Gastrocnemius medialis (tissue), 4 donors: ENCODE measurements around the gene CYP1A1. TPM values are rescaled to one million over a fixed set of nuclear protein-coding genes. Genes with fewer than 3 reads are reported as not detected.

Experiments
- ATAC-seq, 2 donors: fragments of 150-250 bp; one replicate each; pipeline ENCODE4 v1.9.1; 2016
- DNase-seq, 2 donors: peaks; one replicate each; pipeline ENCODE4 v3.0.0-alpha.2; 2019
- H3K27ac ChIP-seq, 4 donors: fragments of 200-600 bp; sonication (generic); 1 replicate in 1 of 4; 2 replicates in 3 of 4; pipeline ENCODE4 v1.5.1; 2016 to 2018; ENCODE audit warnings: mild to moderate bottlenecking in 2 of 4, moderate library complexity in 1 of 4
- H3K27me3 ChIP-seq, 3 donors: fragments of 200-600 bp; sonication (generic) in 2 of 3; 1 replicate in 1 of 3; 2 replicates in 2 of 3; pipeline versions ENCODE4 v1.5.1 to v1.6.0; 2016 to 2019; ENCODE audit warnings: mild to moderate bottlenecking in 1 of 3, moderate library complexity in 1 of 3
- H3K36me3 ChIP-seq, 2 donors: fragments of 200-600 bp; sonication (generic) in 1 of 2; one replicate each; pipeline ENCODE4 v1.5.1; 2017 to 2018
- H3K4me1 ChIP-seq, 2 donors: fragments of 200-600 bp; sonication (generic) in 1 of 2; one replicate each; pipeline ENCODE4 v1.5.1; 2016 to 2017; ENCODE audit warnings: mild to moderate bottlenecking in 2 of 2
- H3K4me3 ChIP-seq, 4 donors: fragments of 200-600 bp; sonication (generic) in 3 of 4; 1 replicate in 1 of 4; 2 replicates in 3 of 4; pipeline ENCODE4 v1.5.1; 2016 to 2019; ENCODE audit warnings: mild to moderate bottlenecking in 2 of 4
- H3K9me3 ChIP-seq, 3 donors: fragments of 200-600 bp; sonication (generic) in 2 of 3; 1 replicate in 1 of 3; 2 replicates in 2 of 3; pipeline ENCODE4 v1.5.1; 2016 to 2019
- CTCF ChIP-seq, 5 experiments: fragments of 450-650 bp in 3 of 5; fragments of 200-600 bp in 2 of 5; sonication (generic) in 2 of 5; IDR thresholded peaks in 4 of 5; conservative IDR thresholded peaks in 1 of 5; 1 replicate in 4 of 5; 2 replicates in 1 of 5; pipeline ENCODE4 v1.5.1; 2016 to 2019; ENCODE audit warnings: antibody characterized with exemption in 5 of 5, mild to moderate bottlenecking in 3 of 5, moderate library complexity in 3 of 5
- POLR2A ChIP-seq, 2 donors: fragments of 450-650 bp; IDR thresholded peaks; one replicate each; pipeline ENCODE4 v1.6.1; 2017; ENCODE audit warnings: antibody characterized with exemption in 2 of 2, mild to moderate bottlenecking in 2 of 2, moderate library complexity in 2 of 2
- in situ Hi-C, 4 donors: fragments of 200-750 bp; cut with MboI; loops; one replicate each; pipeline versions ENCODE4 v1.15.0 to v1.8.0; 2017; ENCODE audit warnings: low sequenced_read_pairs in 4 of 4
- intact Hi-C: fragments of 100-400 bp; cut with DNase I; formaldehyde crosslinking; loops from one replicate; pipeline ENCODE4 v1.15.1; 2023; ENCODE audit warnings: low total_unique reads
- total RNA-seq, 4 donors: library from RNA; depleted of rRNA; stranded (reverse); fragments of >200 nt; gene quantifications; one replicate each; pipeline versions ENCODE4 v1.1.0 to v1.2.3, GENCODE V29; 2016

Gene CYP1A1
- total RNA-seq, 4 donors from 2014 or later: 0.41 to 3.0 (median 1.6) TPM

- no peak overlapping the region for H3K4me3 ChIP-seq
- DNase-seq (no peak), ATAC-seq (no peak)
- intact Hi-C loops: loop anchor here (1.0 to 2.0 kb wide), 3 partner anchors 65 to 397 kb away; no protein-coding TSS in a partner anchor
- TF ChIP-seq POLR2A (IDR thresholded peaks at IDR 0.05): no peak
- no peak for TF ChIP-seq CTCF (IDR thresholded peaks at IDR 0.05 in 4 of 5, conservative IDR thresholded peaks at IDR 0.05 in 1 of 5)
- H3K27me3 ChIP-seq: no peaks in the 10 kb centered on the region
- in situ Hi-C loops: loop anchor here (5.0 to 25.0 kb wide), 5 partner anchors 135 to 382 kb away; no protein-coding TSS in a partner anchor
- no peak overlapping the region for H3K27ac ChIP-seq
- no peaks in the 10 kb centered on the region for H3K36me3 ChIP-seq
- H3K4me1 ChIP-seq: no peaks in the 10 kb centered on the region
- no peaks in the 10 kb centered on the region for H3K9me3 ChIP-seq
These were observed 44.2 kb upstream of the CYP1A1 start for GRCh38 chr15:74769463-74770025.

- Histone ChIP-seq H3K27me3 (no peaks in the 10 kb centered on the region), H3K36me3 (no peaks in the 10 kb centered on the region), H3K4me1 (no peaks in the 10 kb centered on the region), H3K27ac (no peak overlapping the region), H3K9me3 (no peaks in the 10 kb centered on the region), H3K4me3 (peak overlapping the region in 1 of 4 donors; percentile 19)
- in situ Hi-C loops (loop anchor here in 3 of 4 donors (5.0 to 25.0 kb wide), 2 partner anchors 137 to 382 kb away; no protein-coding TSS in a partner anchor), intact Hi-C loops (loop anchor here (1.0 to 2.0 kb wide), 2 partner anchors 134 to 396 kb away; no protein-coding TSS in a partner anchor)
- TF ChIP-seq POLR2A (IDR thresholded peaks at IDR 0.05): no peak
- TF ChIP-seq CTCF (IDR thresholded peaks at IDR 0.05 in 4 of 5, conservative IDR thresholded peaks at IDR 0.05 in 1 of 5): peak; percentile 82 to 91 (median 86)
- ATAC-seq: peak; percentile 66 to 71
- DNase-seq: peak in 1 of 2 donors; percentile 48
These were observed 43.5 kb upstream of the CYP1A1 start for GRCh38 chr15:74768771-74769342.

- DNase-seq (no peak), ATAC-seq (no peak)
- TF ChIP-seq CTCF (IDR thresholded peaks at IDR 0.05 in 4 of 5, conservative IDR thresholded peaks at IDR 0.05 in 1 of 5): no peak
- no peak for TF ChIP-seq POLR2A (IDR thresholded peaks at IDR 0.05)
- Histone ChIP-seq H3K27ac (no peak overlapping the region), H3K4me3 (peak overlapping the region in 1 of 4 donors; percentile 19), H3K4me1 (no peaks in the 10 kb centered on the region), H3K27me3 (peaks cover 0 to 3% (median 0%) of the 10 kb centered on the region in 3 donors), H3K9me3 (no peaks in the 10 kb centered on the region), H3K36me3 (no peaks in the 10 kb centered on the region)
- in situ Hi-C loops (loop anchor here in 3 of 4 donors (5.0 to 25.0 kb wide), 2 partner anchors 136 to 381 kb away; no protein-coding TSS in a partner anchor), intact Hi-C loops (loop anchor here (2.0 kb wide), 1 partner anchor 395 kb away; no protein-coding TSS in a partner anchor)
These were observed 42.9 kb upstream of the CYP1A1 start for GRCh38 chr15:74768099-74768770.

GRCh38 chr15:74767167-74768098, 42.1 kb upstream of the CYP1A1 start:
- intact Hi-C loops (loop anchor here (2.0 kb wide), 1 partner anchor 395 kb away; no protein-coding TSS in a partner anchor), in situ Hi-C loops (loop anchor here in 3 of 4 donors (5.0 to 25.0 kb wide), 2 partner anchors 135 to 380 kb away; no protein-coding TSS in a partner anchor)
- Histone ChIP-seq H3K4me3 (no peak overlapping the region), H3K27me3 (peaks cover 0 to 3% (median 0%) of the 10 kb centered on the region in 3 donors), H3K4me1 (no peaks in the 10 kb centered on the region), H3K27ac (no peak overlapping the region), H3K36me3 (no peaks in the 10 kb centered on the region), H3K9me3 (no peaks in the 10 kb centered on the region)
- ATAC-seq (no peak), DNase-seq (no peak)
- TF ChIP-seq CTCF (IDR thresholded peaks at IDR 0.05 in 4 of 5, conservative IDR thresholded peaks at IDR 0.05 in 1 of 5): no peak
- no peak for TF ChIP-seq POLR2A (IDR thresholded peaks at IDR 0.05)
